Activated CD8-positive, alpha-beta memory T cell treated with anti-CD3 and anti-CD28 coated beads for 1 hour (primary cell): ENCODE data around the gene SLC26A6.

Experiments
- DNase-seq, 2 donors: peaks; one replicate each; pipeline ENCODE4 v3.0.0-alpha.2; 2020; ENCODE audit warnings: low read depth in 1 of 2; ENCODE audit errors: extremely low read depth in 1 of 2

SLC26A6 gene

GRCh38 chr3:48661501-48662144 is 26.4 kb upstream of the SLC26A6 start:
- peak in 1 of 2 donors; percentile 63 for DNase-seq

DNA sequence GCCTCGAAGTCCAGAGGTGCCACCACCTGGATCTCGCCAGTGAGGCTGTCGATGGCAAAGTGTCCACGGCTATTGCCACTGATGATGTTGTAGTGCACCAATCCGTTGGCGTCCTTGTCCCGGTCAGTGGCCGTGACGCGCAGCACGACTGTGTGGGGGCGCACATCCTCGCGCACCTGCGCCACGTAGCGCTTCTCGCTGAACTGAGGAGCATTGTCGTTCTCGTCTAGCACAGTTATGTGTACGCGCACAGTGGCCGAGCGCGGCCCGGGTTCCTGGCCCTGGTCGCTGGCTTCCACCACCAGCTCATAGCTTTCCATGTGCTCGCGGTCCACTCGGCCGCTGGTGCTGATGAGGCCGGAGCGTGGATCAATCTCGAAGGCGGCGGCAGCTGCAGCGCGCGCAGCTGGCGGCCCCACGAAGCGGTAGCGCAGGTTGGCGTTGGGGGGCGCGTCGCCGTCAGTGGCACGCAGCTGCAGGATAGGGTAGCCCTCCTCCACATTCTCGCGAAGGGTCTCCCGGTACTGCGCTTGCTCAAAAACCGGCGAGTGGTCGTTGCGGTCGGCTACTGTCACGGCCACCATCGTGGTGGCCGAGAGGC is 25.6 kb upstream of the SLC26A6 start:
- DNase-seq = no peak

GRCh38 chr3:48656841-48657281 is 21.6 kb upstream of the SLC26A6 start:
- DNase-seq = no peak

- DNase-seq = peak; percentile 67 to 74
These were observed 21.0 kb upstream of the SLC26A6 start for GRCh38 chr3:48656061-48656840.

DNA sequence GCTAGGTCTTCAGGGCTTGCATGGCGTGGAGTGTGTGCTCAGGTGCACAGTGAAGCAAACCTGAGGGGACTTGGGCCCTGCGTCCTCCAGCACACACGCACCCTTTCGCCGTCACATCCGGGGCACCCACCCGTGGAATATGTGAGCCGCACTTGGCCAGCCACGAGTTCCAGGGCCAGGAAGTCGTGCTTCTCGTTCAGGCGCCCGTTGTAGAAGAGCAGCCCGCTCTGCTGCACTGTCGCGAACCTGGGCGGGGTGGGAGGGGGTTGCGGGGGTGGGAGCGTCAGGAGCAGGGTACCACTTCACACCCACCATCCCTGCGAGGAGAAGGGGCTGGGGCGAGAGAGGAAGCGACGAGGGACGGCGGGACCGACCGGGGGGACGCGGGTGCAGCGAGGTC is 20.3 kb upstream of the SLC26A6 start:
- DNase-seq = peak in 1 of 2 donors; percentile 40

DNA sequence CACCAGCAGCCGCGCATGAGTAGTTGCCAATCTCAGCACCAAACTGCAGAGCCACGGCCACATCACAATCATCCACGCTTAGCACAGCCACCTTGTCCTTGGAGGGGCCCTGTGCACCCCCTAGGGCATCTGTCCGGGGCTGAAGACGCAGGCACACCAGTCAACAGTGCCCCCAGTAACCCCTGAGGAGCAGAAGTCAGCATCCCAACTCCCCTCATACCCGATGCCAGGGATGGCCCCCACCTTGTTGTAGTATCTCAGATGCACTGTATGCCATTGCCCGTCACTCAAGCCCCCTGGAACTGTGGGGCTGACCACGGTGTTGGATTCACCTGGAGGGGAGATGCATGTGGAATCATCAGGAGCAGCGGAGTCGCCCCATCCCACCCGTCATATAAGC is 19.8 kb upstream of the SLC26A6 start:
- DNase-seq = no peak

GRCh38 chr3:48652923-48653715 is 17.9 kb upstream of the SLC26A6 start:
- DNase-seq = no peak

- DNase-seq = no peak
These were observed 16.5 kb upstream of the SLC26A6 start for GRCh38 chr3:48651771-48652170.

GRCh38 chr3:48650723-48651122 is 15.5 kb upstream of the SLC26A6 start:
- DNase-seq = no peak

GRCh38 chr3:48648188-48648850 is 13.1 kb upstream of the SLC26A6 start:
- no peak for DNase-seq

DNA sequence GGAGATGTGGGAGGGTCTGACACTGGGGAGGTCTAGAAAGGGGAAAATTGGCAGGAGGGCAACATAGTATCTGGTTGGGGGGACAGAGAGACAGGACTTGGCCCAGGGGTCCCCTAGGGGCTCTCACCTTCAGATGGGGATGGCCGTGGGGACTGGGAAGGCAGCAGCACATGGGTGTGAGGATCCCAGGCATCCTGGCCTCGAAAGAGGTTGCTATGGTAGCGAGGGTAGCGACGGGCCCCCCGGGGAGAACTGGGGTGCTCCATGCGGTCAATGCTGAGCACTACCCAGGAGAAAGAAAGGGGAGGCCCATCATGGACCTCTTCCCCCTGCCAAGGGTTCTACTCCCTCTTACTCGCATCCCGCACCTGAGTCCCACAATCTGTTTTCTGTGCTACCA is 12.5 kb upstream of the SLC26A6 start:
- DNase-seq = no peak

DNA sequence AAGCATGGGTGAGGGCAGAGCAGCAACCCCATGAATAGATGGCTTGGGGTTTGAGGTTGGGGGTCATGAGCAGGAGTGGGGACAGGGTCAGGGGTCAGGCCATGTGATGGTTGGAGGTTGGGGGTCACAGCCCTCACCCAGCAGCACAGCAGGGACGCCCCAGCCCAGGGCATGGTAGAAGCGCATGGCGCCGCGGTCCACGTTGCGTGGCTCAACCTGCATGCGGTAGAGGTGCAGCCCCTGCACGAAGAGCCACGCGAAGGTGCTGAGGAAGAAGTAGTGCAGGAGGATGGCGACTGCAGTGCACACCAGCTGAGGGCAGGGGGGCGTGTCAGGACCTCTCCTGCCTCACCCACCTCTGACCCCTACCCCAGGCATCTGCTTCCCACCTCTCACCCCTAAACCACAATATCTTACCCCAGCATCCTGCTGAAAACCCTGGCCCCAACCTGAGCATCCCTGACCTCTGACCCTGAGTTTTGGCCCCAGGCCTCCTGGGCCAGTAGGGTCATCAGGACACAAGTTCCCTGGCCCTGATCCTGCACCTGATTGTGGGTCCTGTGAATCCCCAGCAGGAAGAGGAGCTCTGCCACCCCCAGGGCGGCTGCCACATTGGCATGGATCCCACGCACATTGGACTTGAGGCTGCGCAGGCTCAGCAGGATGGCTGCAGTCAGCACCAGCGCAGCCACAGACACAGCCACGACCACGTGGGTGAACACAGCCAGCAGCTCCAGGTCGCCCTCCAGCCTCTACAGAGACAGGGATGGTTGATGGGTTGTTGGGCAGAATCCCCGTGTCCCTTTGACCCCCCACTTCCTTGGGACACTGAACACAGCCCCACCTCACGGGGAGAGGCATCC is 9.9 kb upstream of the SLC26A6 start:
- no peak for DNase-seq

DNA sequence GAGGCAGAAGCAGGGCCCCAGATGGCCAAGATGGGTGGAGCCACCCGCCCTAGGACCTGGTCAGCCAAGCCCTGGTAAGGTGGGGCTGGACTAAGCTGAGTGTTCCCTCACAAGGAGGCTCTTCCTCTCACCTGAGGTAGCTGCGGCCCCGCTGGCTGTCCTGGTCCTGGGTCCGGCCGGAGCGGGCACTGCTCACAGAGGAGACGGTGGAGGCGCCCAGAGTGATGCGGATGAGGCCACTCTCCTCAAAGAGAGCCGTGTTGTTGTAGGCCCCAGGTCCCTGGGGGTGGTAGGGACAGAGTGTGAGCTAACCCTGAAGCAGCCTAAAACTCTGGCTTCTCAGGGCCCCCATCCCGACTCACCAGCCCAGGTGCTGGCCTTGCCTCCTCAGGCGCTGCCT is 7.3 kb upstream of the SLC26A6 start:
- DNase-seq = no peak

DNA sequence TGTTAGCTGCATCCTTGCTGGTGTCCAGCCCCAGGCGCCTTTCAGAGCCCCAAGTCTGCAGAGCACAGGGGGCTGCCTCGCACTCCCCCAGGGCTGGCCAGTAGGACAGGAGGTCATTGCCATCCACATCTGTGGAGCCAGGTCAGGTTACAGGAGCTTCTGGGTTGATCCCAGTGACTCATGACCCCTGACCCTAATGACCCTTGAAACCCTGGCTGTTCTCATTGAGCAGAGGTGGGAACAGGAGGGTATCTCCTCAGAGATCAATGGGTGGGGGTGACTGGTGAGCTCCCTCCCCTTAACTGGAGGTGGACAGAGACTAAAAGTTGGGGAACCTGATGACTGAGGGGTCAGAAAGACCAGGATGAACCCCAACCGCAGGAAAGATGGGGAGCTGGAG is 6.1 kb upstream of the SLC26A6 start:
- no peak for DNase-seq

GRCh38 chr3:48639944-48640606 is 4.8 kb upstream of the SLC26A6 start:
- no peak for DNase-seq

DNA sequence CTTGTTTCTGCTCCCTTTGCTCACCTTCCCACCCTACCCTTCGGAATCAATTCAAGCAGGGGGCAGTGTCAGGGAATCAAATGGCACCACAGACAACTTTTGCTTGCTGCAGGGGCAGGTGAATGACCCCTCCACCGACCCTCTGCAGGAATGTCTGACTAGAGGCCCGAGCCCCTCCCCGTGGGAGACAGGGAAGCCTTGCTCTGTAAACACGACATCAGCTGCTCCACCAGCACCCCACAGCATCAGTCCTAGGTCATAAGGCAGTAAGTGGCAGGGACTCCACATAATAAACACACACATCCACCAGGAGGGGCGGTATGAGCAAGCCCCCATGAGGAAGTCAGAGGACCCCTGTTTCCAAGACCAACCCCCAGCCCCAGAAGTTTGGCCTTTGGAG is 2.0 kb upstream of the SLC26A6 start:
- no peak for DNase-seq

DNA sequence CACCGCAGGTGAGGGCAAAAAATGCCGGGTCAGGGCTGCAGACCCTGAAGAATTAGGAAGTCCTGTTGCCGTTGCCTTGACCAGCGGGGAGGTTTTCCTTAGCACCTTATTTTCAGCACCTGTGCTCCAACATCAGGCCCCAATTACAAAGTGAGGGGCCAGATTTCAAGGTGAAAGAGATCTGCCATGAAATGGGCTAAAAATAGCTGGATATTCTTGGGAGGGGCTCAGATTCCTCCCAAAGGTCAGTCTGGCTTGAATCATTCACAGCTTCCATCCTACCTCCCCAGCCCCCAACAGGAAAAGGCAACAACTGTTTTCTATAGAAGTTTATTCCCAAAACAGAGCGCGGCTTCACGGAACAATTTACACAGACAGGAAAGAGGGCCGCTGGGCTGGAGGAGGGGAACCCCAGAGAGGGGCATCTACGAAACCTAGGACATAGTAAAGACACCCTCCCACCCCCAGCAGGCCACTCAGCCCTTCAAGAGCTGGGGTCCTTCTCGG is 941 bp upstream of the SLC26A6 start:
- DNase-seq = no peak

DNA sequence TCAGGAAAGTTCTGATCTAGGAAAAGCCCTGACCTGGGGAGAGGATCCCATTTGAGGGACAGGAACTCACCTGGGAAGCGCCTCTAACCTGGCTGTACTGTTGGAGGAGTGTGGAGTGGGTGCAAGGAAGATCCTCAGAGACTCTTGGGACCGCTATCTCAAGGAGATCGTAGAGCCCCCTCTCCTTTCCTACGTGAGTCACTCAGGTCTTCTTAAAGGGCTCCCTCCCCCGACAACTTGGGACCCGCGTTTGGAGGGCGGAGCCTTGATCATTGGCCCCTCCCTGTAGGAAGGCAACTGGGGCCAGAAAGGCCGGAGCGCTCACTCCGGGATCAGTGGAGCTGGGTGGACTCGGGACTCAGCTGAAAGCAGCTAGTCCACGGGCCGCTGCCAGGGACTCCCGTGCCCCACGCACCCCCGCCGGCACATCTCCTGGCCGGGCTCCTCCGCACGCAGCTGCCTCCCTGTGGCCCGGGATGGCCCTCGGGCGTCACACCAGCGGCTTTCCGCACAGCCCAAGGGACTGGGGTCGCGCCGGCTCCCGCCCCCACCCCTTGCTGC is 520 bp downstream of the SLC26A6 start:
- peak in 1 of 2 donors; percentile 33 for DNase-seq

- no peak for DNase-seq
These were observed 1.5 kb downstream of the SLC26A6 start for GRCh38 chr3:48633743-48634142.
